Hepatocyte (in vitro differentiated cells): ENCODE results near the gene SORBS2.

Experiments used
- CTCF ChIP-seq: fragments of 200-600 bp; sonication (generic); IDR thresholded peaks from 2 replicates; pipeline ENCODE4 v1.5.1; 2016; ENCODE audit warnings: antibody characterized with exemption, mild to moderate bottlenecking; ENCODE audit not compliant: poor library complexity
- EZH2 ChIP-seq: fragments of 200-600 bp; sonication (generic); IDR thresholded peaks from 2 replicates; pipeline ENCODE4 v1.6.1; 2016; ENCODE audit warnings: antibody characterized with exemption, mild to moderate bottlenecking, borderline replicate concordance
- EZH2phosphoT487 ChIP-seq: fragments of 200-600 bp; sonication (generic); IDR thresholded peaks from one replicate; pipeline ENCODE4 v1.6.1; 2018; ENCODE audit warnings: antibody characterized with exemption, mild to moderate bottlenecking, low read depth, moderate library complexity; ENCODE audit not compliant: unreplicated experiment, severe bottlenecking

DNA sequence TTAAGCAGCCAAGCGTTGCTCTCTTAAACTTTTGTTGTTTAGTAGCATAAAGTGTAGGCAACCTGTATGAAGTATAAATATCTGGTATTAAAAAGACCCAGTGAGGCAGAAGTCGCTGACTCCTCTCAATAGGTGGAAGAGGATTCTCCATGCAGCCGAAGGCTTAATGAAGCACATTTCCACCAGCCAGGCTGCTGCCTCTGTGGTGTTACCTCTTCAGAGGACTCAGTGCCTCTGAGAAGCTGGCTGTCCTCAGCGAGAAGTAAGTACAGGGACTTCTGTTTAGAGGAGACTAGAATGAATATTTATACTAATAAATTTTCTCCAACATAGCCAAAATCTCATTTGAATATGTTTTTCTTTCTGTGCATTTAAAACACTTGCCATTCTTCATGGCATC is 6.0 kb downstream of the SORBS2 start:
- TF ChIP-seq CTCF (no peak), EZH2 (no peak), EZH2phosphoT487 (no peak)
